K562 (cell line): Measurements from ENCODE around the gene RNF151. TPM values are rescaled to one million over a fixed set of nuclear protein-coding genes. Genes with fewer than 3 reads are reported as not detected.

ENCODE experiments used
- BRD9 ChIP-seq: fragments of 450-650 bp; IDR thresholded peaks from 2 replicates; pipeline ENCODE4 v1.6.1; 2018; ENCODE audit warnings: low read depth; ENCODE audit not compliant: partially characterized antibody
- CHD2 ChIP-seq: IDR thresholded peaks from 2 replicates; pipeline ENCODE4 v1.6.1; 2011; ENCODE audit warnings: low read depth, low read length
- CREB1 ChIP-seq, 2 experiments: sonication (generic) in 1 of 2; formaldehyde crosslinking in 1 of 2; IDR thresholded peaks; 2 replicates each; pipeline versions ENCODE4 v1.6.1 to v1.8.0; 2012 to 2022; ENCODE audit warnings: inconsistent platforms in 1 of 2, mild to moderate bottlenecking in 1 of 2, missing genetic modification reagents in 1 of 2, moderate library complexity in 1 of 2
- EHMT2 ChIP-seq: fragments of 450-650 bp; IDR thresholded peaks from 2 replicates; pipeline ENCODE4 v1.6.1; 2018; ENCODE audit warnings: antibody characterized with exemption
- ELF2 ChIP-seq: fragments of 250-450 bp; sonication (Bioruptor Pico); IDR thresholded peaks from 2 replicates; pipeline ENCODE4 v1.5.0; 2021; ENCODE audit warnings: mild to moderate bottlenecking
- HLTF ChIP-seq: fragments of 450-650 bp; IDR thresholded peaks from 2 replicates; pipeline ENCODE4 v1.6.1; 2016
- HMG20B ChIP-seq: fragments of 250-450 bp; sonication (Bioruptor Pico); IDR thresholded peaks from 2 replicates; pipeline ENCODE4 v1.5.0; 2021; ENCODE audit warnings: mild to moderate bottlenecking
- JUN ChIP-seq, 2 experiments: sonication (generic) in 1 of 2; formaldehyde crosslinking in 1 of 2; IDR thresholded peaks; 2 replicates each; pipeline versions ENCODE4 v1.6.1 to v1.8.0; 2012 to 2022; ENCODE audit warnings: borderline replicate concordance in 2 of 2, mild to moderate bottlenecking in 2 of 2, improper control_type of control experiment in 1 of 2, low read depth in 1 of 2, low read length in 1 of 2, missing genetic modification reagents in 1 of 2
- MAFF ChIP-seq: IDR thresholded peaks from 2 replicates; pipeline ENCODE4 v1.6.1; 2012; ENCODE audit warnings: low read length, improper control_type of control experiment
- PTTG1 ChIP-seq: fragments of 450-650 bp; IDR thresholded peaks from 2 replicates; pipeline ENCODE4 v1.6.1; 2016; ENCODE audit warnings: low read depth, mild to moderate bottlenecking, missing genetic modification characterization, missing compliant biosample characterization
- SAP30 ChIP-seq: fragments of 200-600 bp; sonication (generic); IDR thresholded peaks from 2 replicates; pipeline ENCODE4 v1.6.1; 2012; ENCODE audit warnings: borderline replicate concordance, low read depth, mild to moderate bottlenecking, moderate library complexity, low read length, control low read depth, inconsistent platforms; ENCODE audit not compliant: insufficient read depth, poor library complexity, severe bottlenecking
- SMAD1 ChIP-seq: fragments of 150-350 bp; IDR thresholded peaks from 2 replicates; pipeline ENCODE4 v1.6.1; 2014; ENCODE audit warnings: low read length, low read depth; ENCODE audit not compliant: partially characterized antibody
- ZNF583 ChIP-seq: fragments of 250-450 bp; sonication (Bioruptor Pico); IDR thresholded peaks from 2 replicates; pipeline ENCODE4 v1.4.0; 2020
- ZNF584 ChIP-seq: fragments of 200-800 bp; sonication (Bioruptor generic); IDR thresholded peaks from 2 replicates; pipeline ENCODE4 v1.6.1; 2016; ENCODE audit warnings: low read depth, mild to moderate bottlenecking, missing genetic modification characterization, missing compliant biosample characterization
- ZNF696 ChIP-seq: fragments of 250-450 bp; sonication (Bioruptor Pico); conservative IDR thresholded peaks from 2 replicates; pipeline ENCODE4 v1.4.0; 2020; ENCODE audit warnings: mild to moderate bottlenecking, moderate library complexity
- polyA plus RNA-seq, 8 experiments: library from polyadenylated mRNA; depleted of rRNA in 4 of 8; stranded (reverse) in 5 of 8; unstranded in 3 of 8; fragments of >200 nt; fragmentation: Nextera tagmentation in 2 of 8; fragmentation: Illumina TruSeq in 1 of 8; extraction: Ambion mirVana in 2 of 8; extraction: Trizol in 1 of 8; gene quantifications; 2 replicates each; pipeline versions ENCODE4 v1.2.1 to v1.2.3, GENCODE V29; 2011 to 2014; ENCODE audit warnings: inconsistent platforms in 1 of 8, missing spikeins in 1 of 8
- total RNA-seq, 7 experiments: library from RNA; depleted of rRNA in 6 of 7; stranded (reverse); fragments of >200 nt in 6 of 7; fragmentation: Illumina TruSeq in 2 of 7; extraction: Trizol in 2 of 7; gene quantifications; 2 replicates each; pipeline versions ENCODE4 v1.2.1 to v1.2.3, GENCODE V29; 2011 to 2021; ENCODE audit warnings: low replicate concordance in 1 of 7
- TF ChIP-seq, protein P1 (sequence below): sonication (generic); formaldehyde crosslinking; IDR thresholded peaks from 2 replicates; pipeline ENCODE4 v1.8.0; 2022; ENCODE audit warnings: mild to moderate bottlenecking, missing genetic modification reagents
- TF ChIP-seq, protein P2 (sequence below), 2 experiments: fragments of 250-450 bp in 1 of 2; fragments of 450-650 bp in 1 of 2; sonication (Bioruptor Pico) in 1 of 2; IDR thresholded peaks; 2 replicates each; pipeline versions ENCODE4 v1.6.1 to v1.8.0; 2016 to 2021; ENCODE audit warnings: mild to moderate bottlenecking in 2 of 2, moderate library complexity in 2 of 2, missing compliant biosample characterization in 1 of 2, missing genetic modification characterization in 1 of 2
- TF ChIP-seq, protein P3 (sequence below): fragments of 250-450 bp; sonication (Bioruptor Pico); IDR thresholded peaks from 2 replicates; pipeline ENCODE4 v1.5.0; 2021
- TF ChIP-seq, protein P4 (sequence below): fragments of 250-450 bp; sonication (Bioruptor Pico); IDR thresholded peaks from 2 replicates; pipeline ENCODE4 v1.9.0; 2021; ENCODE audit warnings: mild to moderate bottlenecking, inconsistent platforms
- TF ChIP-seq, protein P5 (sequence below), 3 experiments: fragments of 200-800 bp in 1 of 3; sonication (Bioruptor generic) in 1 of 3; sonication (generic) in 1 of 3; formaldehyde crosslinking in 1 of 3; IDR thresholded peaks; 2 replicates each; pipeline versions ENCODE4 v1.6.1 to v1.8.0; 2016 to 2022; ENCODE audit warnings: mild to moderate bottlenecking in 2 of 3, missing compliant biosample characterization in 2 of 3, missing genetic modification characterization in 2 of 3, missing genetic modification reagents in 1 of 3

The RNF151 gene
- total and polyA plus RNA-seq, 9 of the 15 experiments (the other 6 are each of a cell fraction or from before 2014, with no cell fraction given) = not detected

DNA sequence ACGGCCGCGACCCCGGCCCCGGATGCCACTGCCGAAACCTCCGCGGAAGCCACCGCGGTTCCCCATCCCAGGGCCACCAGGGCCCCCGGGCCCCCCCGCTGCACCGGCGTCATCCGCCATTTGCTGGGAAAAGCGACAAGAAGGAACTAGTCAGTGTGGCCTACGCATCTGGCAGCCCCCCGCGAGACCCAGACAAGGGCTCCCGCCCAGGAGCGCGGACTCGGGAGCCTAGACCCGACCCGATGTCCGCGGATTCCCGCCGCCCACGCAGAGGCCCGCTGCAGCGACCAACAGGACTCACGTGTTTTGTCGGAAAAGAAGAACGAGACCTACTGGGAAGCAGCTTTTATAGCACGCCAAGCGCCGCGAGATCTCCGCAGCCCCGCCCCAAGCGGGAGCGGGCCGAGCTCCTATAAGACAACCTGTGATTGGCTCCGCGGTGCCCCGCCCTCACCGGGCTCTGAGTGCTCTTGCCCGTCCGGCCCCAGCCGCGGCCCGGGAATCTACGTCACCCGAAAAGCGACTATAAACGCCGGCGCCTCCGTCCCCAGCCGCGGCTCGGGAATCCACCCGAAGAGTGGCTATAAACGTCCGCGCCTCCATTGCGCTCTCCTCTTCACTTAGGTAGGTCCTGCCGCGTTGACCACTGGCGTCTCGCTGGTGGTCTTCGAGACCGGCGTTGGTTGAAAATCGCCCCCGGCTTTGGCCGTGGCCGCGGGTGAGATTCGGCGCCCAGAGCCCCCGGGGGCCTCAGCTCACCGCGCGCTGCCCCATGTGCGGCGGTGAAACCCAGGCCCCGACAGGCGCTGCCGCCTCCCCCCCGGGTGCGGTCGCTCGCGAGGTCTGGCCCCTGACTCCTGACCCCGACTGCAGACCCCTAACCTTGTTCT is 1.9 kb upstream of the RNF151 start, which contains the start of gene RPS2 (continued):
- TF ChIP-seq, protein P1, sequence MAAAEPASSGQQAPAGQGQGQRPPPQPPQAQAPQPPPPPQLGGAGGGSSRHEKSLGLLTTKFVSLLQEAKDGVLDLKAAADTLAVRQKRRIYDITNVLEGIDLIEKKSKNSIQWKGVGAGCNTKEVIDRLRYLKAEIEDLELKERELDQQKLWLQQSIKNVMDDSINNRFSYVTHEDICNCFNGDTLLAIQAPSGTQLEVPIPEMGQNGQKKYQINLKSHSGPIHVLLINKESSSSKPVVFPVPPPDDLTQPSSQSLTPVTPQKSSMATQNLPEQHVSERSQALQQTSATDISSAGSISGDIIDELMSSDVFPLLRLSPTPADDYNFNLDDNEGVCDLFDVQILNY (CRISPR knock-in tag) = no peak
- TF ChIP-seq, protein P2, sequence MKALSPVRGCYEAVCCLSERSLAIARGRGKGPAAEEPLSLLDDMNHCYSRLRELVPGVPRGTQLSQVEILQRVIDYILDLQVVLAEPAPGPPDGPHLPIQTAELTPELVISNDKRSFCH (CRISPR knock-in tag; IDR thresholded peaks at IDR 0.05) = no peak
- TF ChIP-seq, protein P2 (tag; IDR thresholded peaks at IDR 0.05) = peak; percentile 46; the same call in 1 of the 2 replicates
- TF ChIP-seq, protein P3, sequence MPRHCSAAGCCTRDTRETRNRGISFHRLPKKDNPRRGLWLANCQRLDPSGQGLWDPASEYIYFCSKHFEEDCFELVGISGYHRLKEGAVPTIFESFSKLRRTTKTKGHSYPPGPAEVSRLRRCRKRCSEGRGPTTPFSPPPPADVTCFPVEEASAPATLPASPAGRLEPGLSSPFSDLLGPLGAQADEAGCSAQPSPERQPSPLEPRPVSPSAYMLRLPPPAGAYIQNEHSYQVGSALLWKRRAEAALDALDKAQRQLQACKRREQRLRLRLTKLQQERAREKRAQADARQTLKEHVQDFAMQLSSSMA (CRISPR knock-in tag) = peak; percentile 85; the same call in 1 of the 2 replicates
- TF ChIP-seq ZNF583 (CRISPR knock-in tag) (no peak), MAFF (peak; percentile 36; the same call in 1 of the 2 replicates), CHD2 (peak; percentile 98), HMG20B (CRISPR knock-in tag) (no peak), HLTF (no peak), ELF2 (CRISPR knock-in tag) (peak; percentile 27; the same call in 1 of the 2 replicates), EHMT2 (no peak), SAP30 (no peak), BRD9 (peak; percentile 98), PTTG1 (tag) (no peak), CREB1 (IDR thresholded peaks at IDR 0.05) (peak; percentile 92), CREB1 (CRISPR knock-in tag; IDR thresholded peaks at IDR 0.05) (peak; percentile 96), ZNF696 (CRISPR knock-in tag) (no peak), ZNF584 (CRISPR knock-in tag) (no peak), SMAD1 (peak; percentile 97), JUN (IDR thresholded peaks at IDR 0.05; ENCODE audit: borderline replicate concordance, low read depth, low read length) (peak; percentile 53; the same call in 1 of the 2 replicates), JUN (CRISPR knock-in tag; IDR thresholded peaks at IDR 0.05; ENCODE audit: borderline replicate concordance) (no peak; the same call in 1 of the 2 replicates)
- TF ChIP-seq, protein P4, sequence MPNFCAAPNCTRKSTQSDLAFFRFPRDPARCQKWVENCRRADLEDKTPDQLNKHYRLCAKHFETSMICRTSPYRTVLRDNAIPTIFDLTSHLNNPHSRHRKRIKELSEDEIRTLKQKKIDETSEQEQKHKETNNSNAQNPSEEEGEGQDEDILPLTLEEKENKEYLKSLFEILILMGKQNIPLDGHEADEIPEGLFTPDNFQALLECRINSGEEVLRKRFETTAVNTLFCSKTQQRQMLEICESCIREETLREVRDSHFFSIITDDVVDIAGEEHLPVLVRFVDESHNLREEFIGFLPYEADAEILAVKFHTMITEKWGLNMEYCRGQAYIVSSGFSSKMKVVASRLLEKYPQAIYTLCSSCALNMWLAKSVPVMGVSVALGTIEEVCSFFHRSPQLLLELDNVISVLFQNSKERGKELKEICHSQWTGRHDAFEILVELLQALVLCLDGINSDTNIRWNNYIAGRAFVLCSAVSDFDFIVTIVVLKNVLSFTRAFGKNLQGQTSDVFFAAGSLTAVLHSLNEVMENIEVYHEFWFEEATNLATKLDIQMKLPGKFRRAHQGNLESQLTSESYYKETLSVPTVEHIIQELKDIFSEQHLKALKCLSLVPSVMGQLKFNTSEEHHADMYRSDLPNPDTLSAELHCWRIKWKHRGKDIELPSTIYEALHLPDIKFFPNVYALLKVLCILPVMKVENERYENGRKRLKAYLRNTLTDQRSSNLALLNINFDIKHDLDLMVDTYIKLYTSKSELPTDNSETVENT = 0 out of 2 replicates have a peak, but pooled peaks have one; percentile 47
- TF ChIP-seq, protein P5, sequence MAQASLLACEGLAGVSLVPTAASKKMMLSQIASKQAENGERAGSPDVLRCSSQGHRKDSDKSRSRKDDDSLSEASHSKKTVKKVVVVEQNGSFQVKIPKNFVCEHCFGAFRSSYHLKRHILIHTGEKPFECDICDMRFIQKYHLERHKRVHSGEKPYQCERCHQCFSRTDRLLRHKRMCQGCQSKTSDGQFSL (CRISPR knock-in tag; IDR thresholded peaks at IDR 0.05) = peak; percentile 77; the same call in 1 of the 2 replicates
- TF ChIP-seq, protein P5 (tag; IDR thresholded peaks at IDR 0.05) = no peak; a peak in 1 of 4 replicates
